ENCODE results near the gene SOX10. TPM values are rescaled to one million over a fixed set of nuclear protein-coding genes. Genes with fewer than 3 reads are reported as not detected.

SOX10 gene
- total RNA-seq, 1 experiment from 2014 or later = 2.4 TPM

GRCh38 chr22:37929390-37929789, 55.0 kb downstream of the SOX10 start:
- H3K27ac ChIP-seq (ENCODE audit: insufficient read length, low read depth, low read length) = no peak overlapping the region
- H3K4ac ChIP-seq (ENCODE audit: low read depth, low read length) = no peak overlapping the region
- H3K18ac ChIP-seq (ENCODE audit: insufficient read length, low read depth, low read length) = no peak overlapping the region
- no peaks in the 10 kb centered on the region for H4K20me1 ChIP-seq (ENCODE audit: control insufficient read depth, insufficient read depth, insufficient read length)
- no peak overlapping the region for H3K4me2 ChIP-seq (ENCODE audit: insufficient read depth, insufficient read length, low read length)
- no peak overlapping the region for H2BK20ac ChIP-seq (ENCODE audit: low read depth, low read length, poor library complexity, severe bottlenecking)
- H3T11ph ChIP-seq (ENCODE audit: low read length) = no peak overlapping the region
- no CpG with 5 or more reads among the region's 5 CpGs for WGBS (ENCODE audit: extremely low coverage, insufficient read length, low lambda C conversion rate)
- Mint-ChIP-seq H3K4me1 (peaks cover 8 to 9% of the 10 kb centered on the region in 2 experiments), H3K27me3 (ENCODE audit: low read depth) (no peaks in the 10 kb centered on the region), H3K36me3 (ENCODE audit: insufficient read depth in 1 of 3, low read depth in 3 of 3) (peaks cover 0 to 59% (median 30%) of the 10 kb centered on the region in 3 experiments; a peak in 6 of 7 replicates), H3K9me3 (no peaks in the 10 kb centered on the region), H3K27ac (peak overlapping the region in 1 of 3 experiments; percentile 39; a peak in 2 of 7 replicates), H3K4me3 (no peak overlapping the region; a peak in 1 of 5 replicates)
- H2AFZ ChIP-seq (ENCODE audit: low read length) = no peak overlapping the region
- no peak overlapping the region for H3K56ac ChIP-seq (ENCODE audit: insufficient read length, low read depth, low read length)
- no peaks in the 10 kb centered on the region for H3K27me3 ChIP-seq (ENCODE audit: insufficient read depth, low read length)
- no peaks in the 10 kb centered on the region for H3K23me2 ChIP-seq (ENCODE audit: insufficient read length, low read depth, low read length, poor library complexity, severe bottlenecking)
- H2BK5ac ChIP-seq (ENCODE audit: insufficient read length, low read length) = no peak overlapping the region
- no peaks in the 10 kb centered on the region for H3K79me2 ChIP-seq (ENCODE audit: insufficient read depth, low read length)
- no peaks in the 10 kb centered on the region for H3K9me3 ChIP-seq (ENCODE audit: control insufficient read depth, low read depth, low read length)
- no peak overlapping the region for H4K5ac ChIP-seq (ENCODE audit: insufficient read length, low read depth, low read length)
- H3K4me1 ChIP-seq (ENCODE audit: insufficient read depth, low read length) = no peaks in the 10 kb centered on the region
- DNase-seq = no peak
- no peak overlapping the region for H2BK15ac ChIP-seq (ENCODE audit: low read depth, low read length)
- no peak overlapping the region for H2BK120ac ChIP-seq (ENCODE audit: low read depth, low read length, poor library complexity, severe bottlenecking)
- no peak overlapping the region for H4K8ac ChIP-seq (replicated peaks; ENCODE audit: insufficient read length, low read depth, low read length)
- no peak overlapping the region for H3K14ac ChIP-seq (ENCODE audit: insufficient read depth, low read length)
- no peak overlapping the region for H3K23ac ChIP-seq (ENCODE audit: insufficient read length, low read depth, low read length)
- H3K79me1 ChIP-seq (ENCODE audit: insufficient read depth, low read depth, low read length, poor library complexity, severe bottlenecking) = no peaks in the 10 kb centered on the region
- no peak overlapping the region for H2AK5ac ChIP-seq (ENCODE audit: insufficient read length, low read length)
- no peak overlapping the region for H4K91ac ChIP-seq (ENCODE audit: insufficient read length, low read depth, low read length)
- no peak overlapping the region for H2BK12ac ChIP-seq (ENCODE audit: insufficient read length, low read depth, low read length)
- TF ChIP-seq CTCF (conservative IDR thresholded peaks at IDR 0.05) = no peak
- H3K9ac ChIP-seq (ENCODE audit: extremely low read depth, insufficient read length, low read length) = no peak overlapping the region

Data from H9 (cell line).